Rectal smooth muscle tissue (tissue), 1 donor: ENCODE results near the gene SNRPD3.

Experiments used
- H3K27ac ChIP-seq: one replicate; pipeline ENCODE4 v1.7.0; 2013; ENCODE audit warnings: low read depth, low read length, inconsistent platforms
- H3K27me3 ChIP-seq: one replicate; pipeline ENCODE4 v1.7.0; 2013; ENCODE audit warnings: low read length; ENCODE audit not compliant: control insufficient read depth, insufficient read depth
- H3K36me3 ChIP-seq: one replicate; pipeline ENCODE4 v1.7.0; 2013; ENCODE audit warnings: low read length; ENCODE audit not compliant: control insufficient read depth, insufficient read depth
- H3K4me1 ChIP-seq: one replicate; pipeline ENCODE4 v1.7.0; 2013; ENCODE audit warnings: low read length; ENCODE audit not compliant: control insufficient read depth, insufficient read depth
- H3K4me3 ChIP-seq: one replicate; pipeline ENCODE4 v1.7.0; 2013; ENCODE audit warnings: low read length
- H3K9ac ChIP-seq: one replicate; pipeline ENCODE4 v1.7.0; 2013; ENCODE audit warnings: low read length

The SNRPD3 gene

GRCh38 chr22:24555165-24556039 is at the start of gene SNRPD3:
Gene SNRPD3, plus strand, starts transcription at chr22:24555999. Its CDS starts 1,676 bp downstream, at chr22:24557675.
- H3K4me1 ChIP-seq = peaks cover 19% of the 10 kb centered on the region
- peak within 1 kb of the TSS; percentile 90 for H3K9ac ChIP-seq
- H3K4me3 ChIP-seq = peak within 1 kb of the TSS; percentile 95
- no peaks in the 10 kb centered on the region for H3K27me3 ChIP-seq
- H3K27ac ChIP-seq = peak within 1 kb of the TSS; percentile 97
- peaks cover 4% of the 10 kb centered on the region for H3K36me3 ChIP-seq

GRCh38 chr22:24506802-24507438 is 48.9 kb upstream of the SNRPD3 start:
- Histone ChIP-seq H3K27me3 (no peaks in the 10 kb centered on the region), H3K27ac (no peak overlapping the region), H3K4me1 (no peaks in the 10 kb centered on the region), H3K36me3 (no peaks in the 10 kb centered on the region), H3K4me3 (no peak overlapping the region), H3K9ac (no peak overlapping the region)

- Histone ChIP-seq H3K4me1 (no peaks in the 10 kb centered on the region), H3K27ac (no peak overlapping the region), H3K36me3 (no peaks in the 10 kb centered on the region), H3K4me3 (no peak overlapping the region), H3K9ac (no peak overlapping the region), H3K27me3 (no peaks in the 10 kb centered on the region)
Observed at GRCh38 chr22:24507716-24508115, 48.1 kb upstream of the SNRPD3 start.

GRCh38 chr22:24510637-24511625 is 44.9 kb upstream of the SNRPD3 start:
- no peaks in the 10 kb centered on the region for H3K4me1 ChIP-seq
- H3K9ac ChIP-seq = no peak overlapping the region
- H3K4me3 ChIP-seq = no peak overlapping the region
- H3K27me3 ChIP-seq = no peaks in the 10 kb centered on the region
- no peak overlapping the region for H3K27ac ChIP-seq
- H3K36me3 ChIP-seq = no peaks in the 10 kb centered on the region

GRCh38 chr22:24512043-24512442 is 43.8 kb upstream of the SNRPD3 start:
- Histone ChIP-seq H3K4me1 (peaks cover 2% of the 10 kb centered on the region), H3K27ac (no peak overlapping the region), H3K36me3 (no peaks in the 10 kb centered on the region), H3K4me3 (no peak overlapping the region), H3K27me3 (no peaks in the 10 kb centered on the region), H3K9ac (no peak overlapping the region)

GRCh38 chr22:24513378-24514240 is 42.2 kb upstream of the SNRPD3 start:
- Histone ChIP-seq H3K9ac (no peak overlapping the region), H3K27ac (no peak overlapping the region), H3K4me1 (peaks cover 2% of the 10 kb centered on the region), H3K36me3 (no peaks in the 10 kb centered on the region), H3K27me3 (no peaks in the 10 kb centered on the region), H3K4me3 (no peak overlapping the region)

- Histone ChIP-seq H3K9ac (no peak overlapping the region), H3K4me3 (no peak overlapping the region), H3K27ac (no peak overlapping the region), H3K27me3 (no peaks in the 10 kb centered on the region), H3K36me3 (no peaks in the 10 kb centered on the region), H3K4me1 (peaks cover 2% of the 10 kb centered on the region)
Observed at GRCh38 chr22:24514241-24515026, 41.4 kb upstream of the SNRPD3 start.

- Histone ChIP-seq H3K36me3 (no peaks in the 10 kb centered on the region), H3K4me3 (no peak overlapping the region), H3K27me3 (no peaks in the 10 kb centered on the region), H3K4me1 (peaks cover 2% of the 10 kb centered on the region), H3K9ac (no peak overlapping the region), H3K27ac (no peak overlapping the region)
Observed at GRCh38 chr22:24515027-24515338, 40.8 kb upstream of the SNRPD3 start.

GRCh38 chr22:24516301-24516737 is 39.5 kb upstream of the SNRPD3 start:
- no peaks in the 10 kb centered on the region for H3K36me3 ChIP-seq
- no peaks in the 10 kb centered on the region for H3K27me3 ChIP-seq
- no peak overlapping the region for H3K27ac ChIP-seq
- no peak overlapping the region for H3K9ac ChIP-seq
- peaks cover 2% of the 10 kb centered on the region for H3K4me1 ChIP-seq
- H3K4me3 ChIP-seq = no peak overlapping the region

- Histone ChIP-seq H3K27ac (no peak overlapping the region), H3K4me1 (peaks cover 2% of the 10 kb centered on the region), H3K27me3 (no peaks in the 10 kb centered on the region), H3K4me3 (no peak overlapping the region), H3K36me3 (no peaks in the 10 kb centered on the region), H3K9ac (no peak overlapping the region)
Observed at GRCh38 chr22:24517446-24517845, 38.4 kb upstream of the SNRPD3 start.

GRCh38 chr22:24518228-24518627 is 37.6 kb upstream of the SNRPD3 start:
- Histone ChIP-seq H3K9ac (no peak overlapping the region), H3K4me3 (no peak overlapping the region), H3K27ac (no peak overlapping the region), H3K36me3 (no peaks in the 10 kb centered on the region), H3K4me1 (peaks cover 2% of the 10 kb centered on the region), H3K27me3 (no peaks in the 10 kb centered on the region)
